ENCODE data around the gene MFN2. TPM values are rescaled to one million over a fixed set of nuclear protein-coding genes. Genes with fewer than 3 reads are reported as not detected.
"Not testable (repeated sequence)": the region's sequence is repeated elsewhere in the genome, so short reads cannot be mapped to it uniquely, and the experiment has no call there.

Gene MFN2
- total and polyA plus RNA-seq, 2 experiments from 2014 or later: 48.0 to 57.9 TPM

DNA sequence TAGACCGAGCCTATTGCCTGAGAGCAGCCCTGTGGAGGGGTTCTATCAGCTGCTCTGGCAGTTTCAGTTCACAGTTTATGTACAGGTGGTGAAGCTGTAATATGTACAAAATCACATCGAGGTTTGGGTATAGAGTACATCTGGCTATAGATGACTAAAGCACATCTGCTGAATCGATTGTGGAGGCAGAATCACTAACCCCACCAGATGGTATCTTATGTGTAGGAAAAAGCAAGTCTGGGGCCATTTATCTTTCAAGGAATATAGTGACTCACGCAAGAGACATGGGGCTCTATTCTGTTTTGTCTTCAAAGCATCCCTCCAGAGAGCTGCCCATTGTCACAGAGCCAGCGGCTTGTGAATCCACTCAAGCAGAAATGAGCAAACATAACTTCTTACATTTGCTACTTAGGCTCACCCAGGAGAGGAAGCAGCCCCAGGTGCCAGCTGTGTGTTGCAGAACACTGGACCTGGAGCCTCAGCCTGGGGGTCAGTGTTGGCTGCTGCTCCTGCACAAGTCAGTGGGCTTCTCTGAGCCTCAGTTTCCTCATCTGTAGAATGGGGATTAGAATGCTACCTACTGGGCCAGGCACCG, 60.3 kb downstream of the MFN2 start:
- no peaks in the 10 kb centered on the region for H3K36me3 ChIP-seq (ENCODE audit: low read depth)
- H3K4me1 ChIP-seq (ENCODE audit: insufficient read depth): peaks cover 13% of the 10 kb centered on the region; the same call in 1 of the 2 replicates
- no peaks in the 10 kb centered on the region for H3K79me2 ChIP-seq (ENCODE audit: insufficient read depth)
- H3K4me2 ChIP-seq (ENCODE audit: unreplicated experiment): peak overlapping the region; percentile 37
- DNase-seq: peak; percentile 95
- no peak overlapping the region for H3K4me3 ChIP-seq
- H4K20me1 ChIP-seq (ENCODE audit: insufficient read depth): no peaks in the 10 kb centered on the region
- in situ Hi-C loops (cut with MboI): no loop called here
- H3K27me3 ChIP-seq (replicated peaks; ENCODE audit: insufficient read depth): no peaks in the 10 kb centered on the region; the same call in 1 of the 2 replicates
- no peaks in the 10 kb centered on the region for H3K9me3 ChIP-seq (ENCODE audit: low read depth)
- no peak overlapping the region for H3K9ac ChIP-seq
- no peak overlapping the region for H3K27ac ChIP-seq
- peaks cover 12% of the 10 kb centered on the region; the same call in 1 of the 2 replicates for H3F3A ChIP-seq (ENCODE audit: insufficient read depth)
- WGBS, 2 experiments (ENCODE audit: low coverage in 1 of 2, low lambda C conversion rate in 2 of 2, missing lambda C conversion rate in 2 of 2): 25 to 30% methylated on average over 6 of the region's 6 CpGs
- no peaks in the 10 kb centered on the region for H3K9me2 ChIP-seq (ENCODE audit: insufficient read depth)
- no peak overlapping the region for H2AFZ ChIP-seq
- TF ChIP-seq EZH2phosphoT487 (IDR thresholded peaks at IDR 0.05; ENCODE audit: insufficient read depth, low read depth) (no peak), EZH2 (IDR thresholded peaks at IDR 0.05; ENCODE audit: insufficient read depth, poor library complexity, severe bottlenecking) (no peak)

DNA sequence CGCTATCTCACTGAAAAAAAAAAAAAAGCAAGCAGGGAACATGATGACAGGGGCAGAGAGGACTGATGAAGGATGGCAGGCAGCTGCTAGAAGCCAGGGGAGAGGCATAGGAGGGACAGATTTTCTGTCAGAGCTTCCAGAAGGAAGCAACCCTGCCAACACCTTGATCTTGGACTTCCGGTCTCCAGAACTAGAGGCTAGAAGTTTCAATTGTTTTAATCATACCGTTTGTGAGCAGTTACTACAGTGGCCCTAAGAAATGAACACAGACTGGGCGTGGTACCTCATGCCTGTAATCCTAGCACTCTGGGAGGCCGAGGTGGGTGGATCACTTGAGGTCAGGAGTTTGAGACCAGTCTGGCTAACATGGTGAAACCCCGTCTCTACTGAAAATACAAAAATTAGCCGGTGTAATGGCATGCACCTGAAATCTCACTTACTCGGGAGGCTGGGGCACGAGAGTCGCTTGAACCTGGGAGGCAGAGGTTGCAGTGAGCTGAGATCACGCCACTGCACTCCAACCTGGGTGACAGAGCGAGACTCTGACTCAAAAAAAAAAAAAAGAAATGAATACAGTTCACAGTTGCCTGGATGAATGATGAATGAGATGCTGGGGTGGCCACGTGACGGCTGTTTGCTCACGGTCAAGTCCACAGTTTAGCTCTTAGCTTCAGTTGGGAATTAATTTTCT, 64.1 kb downstream of the MFN2 start:
- H3K4me3 ChIP-seq; H3K9ac ChIP-seq; H2AFZ ChIP-seq; H3K27me3 ChIP-seq (replicated peaks; ENCODE audit: insufficient read depth); H3K27ac ChIP-seq; in situ Hi-C loops (cut with MboI); H4K20me1 ChIP-seq (ENCODE audit: insufficient read depth); H3K9me3 ChIP-seq (ENCODE audit: low read depth); H3K9me2 ChIP-seq (ENCODE audit: insufficient read depth); H3K79me2 ChIP-seq (ENCODE audit: insufficient read depth); H3K36me3 ChIP-seq (ENCODE audit: low read depth): not testable (repeated sequence)
- peak; percentile 49 for DNase-seq
- Histone ChIP-seq H3K4me1 (ENCODE audit: insufficient read depth) (peaks cover 13% of the 10 kb centered on the region; the same call in 1 of the 2 replicates), H3F3A (ENCODE audit: insufficient read depth) (peaks cover 12% of the 10 kb centered on the region; the same call in 1 of the 2 replicates), H3K4me2 (ENCODE audit: unreplicated experiment) (peak overlapping the region; percentile 32)
- 54% methylated on average over 14 to 15 of the region's 15 CpGs for WGBS, 2 experiments (ENCODE audit: low coverage in 1 of 2, low lambda C conversion rate in 2 of 2, missing lambda C conversion rate in 2 of 2)

DNA sequence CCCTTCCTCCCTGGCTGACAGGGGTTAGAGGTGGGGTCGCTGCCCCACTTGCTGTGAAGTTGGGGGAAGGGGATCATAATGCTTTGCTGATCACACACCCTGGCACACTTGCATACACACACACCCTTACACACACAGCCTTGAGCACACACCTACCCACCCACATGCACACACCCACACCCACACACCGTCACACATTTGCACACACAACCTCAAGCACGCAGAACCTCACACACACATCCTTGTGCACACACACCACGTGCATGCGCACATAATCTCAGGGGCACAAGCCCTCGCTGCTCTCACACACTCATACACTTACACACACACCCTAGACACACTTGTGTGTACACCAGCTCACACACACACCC, 66.5 kb downstream of the MFN2 start:
- Histone ChIP-seq H3K36me3 (ENCODE audit: low read depth) (no peaks in the 10 kb centered on the region), H3K27ac (no peak overlapping the region), H3K9me2 (ENCODE audit: insufficient read depth) (no peaks in the 10 kb centered on the region), H3K9ac (no peak overlapping the region), H3F3A (ENCODE audit: insufficient read depth) (no peaks in the 10 kb centered on the region), H3K4me2 (ENCODE audit: unreplicated experiment) (no peak overlapping the region), H3K4me1 (ENCODE audit: insufficient read depth) (peaks cover 10% of the 10 kb centered on the region), H2AFZ (no peak overlapping the region), H3K9me3 (ENCODE audit: low read depth) (no peaks in the 10 kb centered on the region), H3K27me3 (replicated peaks; ENCODE audit: insufficient read depth) (no peaks in the 10 kb centered on the region), H4K20me1 (ENCODE audit: insufficient read depth) (no peaks in the 10 kb centered on the region), H3K79me2 (ENCODE audit: insufficient read depth) (no peaks in the 10 kb centered on the region), H3K4me3 (no peak overlapping the region)
- in situ Hi-C loops (cut with MboI): no loop called here
- no peak for DNase-seq
- WGBS, 2 experiments (ENCODE audit: low coverage in 1 of 2, low lambda C conversion rate in 2 of 2, missing lambda C conversion rate in 2 of 2): 67 to 77% methylated on average over 5 to 6 of the region's 6 CpGs
- TF ChIP-seq EZH2phosphoT487 (IDR thresholded peaks at IDR 0.05; ENCODE audit: insufficient read depth, low read depth): no peak
- TF ChIP-seq EZH2 (IDR thresholded peaks at IDR 0.05; ENCODE audit: insufficient read depth, poor library complexity, severe bottlenecking): no peak

DNA sequence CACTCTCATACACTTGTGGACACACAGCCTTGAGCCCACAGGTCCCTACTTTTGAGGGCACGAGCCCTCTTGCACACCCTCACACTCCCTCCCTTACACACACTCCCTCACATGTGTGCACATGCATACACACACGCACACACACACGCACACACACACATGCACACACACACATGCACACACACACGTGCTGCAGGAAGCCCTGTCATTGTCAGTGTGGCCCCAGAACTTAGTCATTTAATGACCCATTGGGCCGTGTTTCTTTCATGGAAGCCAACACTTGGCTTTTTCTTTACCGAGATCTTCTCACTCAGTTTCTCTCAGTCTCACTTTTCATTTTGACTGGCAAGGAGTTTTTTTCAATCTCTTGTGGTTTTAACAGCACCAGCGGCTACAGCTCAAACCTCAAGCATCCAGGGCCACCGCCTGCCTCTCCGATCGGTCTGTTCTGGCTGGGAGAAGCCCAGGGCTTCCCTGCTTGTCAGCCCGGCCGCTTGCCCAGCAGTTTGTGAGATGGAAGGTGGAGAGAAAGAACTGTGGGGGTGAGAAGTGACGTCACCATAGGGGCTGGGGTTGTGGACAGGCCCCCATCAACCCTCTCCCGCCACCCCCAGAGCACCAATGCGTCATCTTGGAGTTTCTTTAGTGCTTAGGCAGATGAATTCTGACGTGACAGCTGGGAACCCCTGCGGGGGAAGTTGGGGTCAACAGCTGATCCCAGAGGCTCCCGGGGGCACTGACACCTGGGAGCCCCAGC, 67.1 kb downstream of the MFN2 start:
- peak; percentile 35 for DNase-seq
- no peak overlapping the region for H3K4me3 ChIP-seq

More for the DNA sequence above, 67.1 kb downstream of the MFN2 start:
- H4K20me1 ChIP-seq (ENCODE audit: insufficient read depth): no peaks in the 10 kb centered on the region
- H3F3A ChIP-seq (ENCODE audit: insufficient read depth): no peaks in the 10 kb centered on the region
- H3K4me1 ChIP-seq (ENCODE audit: insufficient read depth): peaks cover 14% of the 10 kb centered on the region
- no peaks in the 10 kb centered on the region for H3K36me3 ChIP-seq (ENCODE audit: low read depth)
- WGBS, 2 experiments (ENCODE audit: low coverage in 1 of 2, low lambda C conversion rate in 2 of 2, missing lambda C conversion rate in 2 of 2): 46 to 55% methylated on average over 18 of the region's 18 CpGs
- H3K79me2 ChIP-seq (ENCODE audit: insufficient read depth): no peaks in the 10 kb centered on the region
- H3K27me3 ChIP-seq (replicated peaks; ENCODE audit: insufficient read depth): no peaks in the 10 kb centered on the region
- in situ Hi-C loops (cut with MboI): no loop called here
- TF ChIP-seq EZH2 (IDR thresholded peaks at IDR 0.05; ENCODE audit: insufficient read depth, poor library complexity, severe bottlenecking): no peak
- TF ChIP-seq EZH2phosphoT487 (IDR thresholded peaks at IDR 0.05; ENCODE audit: insufficient read depth, low read depth): no peak
- no peak overlapping the region for H2AFZ ChIP-seq
- no peaks in the 10 kb centered on the region for H3K9me3 ChIP-seq (ENCODE audit: low read depth)
- no peak overlapping the region for H3K9ac ChIP-seq
- H3K27ac ChIP-seq: no peak overlapping the region
- H3K4me2 ChIP-seq (ENCODE audit: unreplicated experiment): no peak overlapping the region
- no peaks in the 10 kb centered on the region for H3K9me2 ChIP-seq (ENCODE audit: insufficient read depth)

All from GM23248 (cell line).